H9 (cell line): ENCODE measurements around the gene TRAPPC4. TPM values are rescaled to one million over a fixed set of nuclear protein-coding genes. Genes with fewer than 3 reads are reported as not detected.
A peak's percentile ranks its signal among the peaks of the same experiment; 100 is the strongest.

Experiments used
- DNase-seq: peaks from one replicate; pipeline ENCODE4 v3.0.0-alpha.2; 2017
- H2AFZ ChIP-seq: one replicate; pipeline ENCODE4 v1.6.1; 2013; ENCODE audit warnings: mild to moderate bottlenecking, low read length, control low read depth, moderate library complexity
- H2AK5ac ChIP-seq: 2 replicates; pipeline ENCODE4 v1.6.1; 2013; ENCODE audit warnings: low read length, control low read depth, mixed read lengths; ENCODE audit not compliant: insufficient read length
- H2BK120ac ChIP-seq: one replicate; pipeline ENCODE4 v1.6.1; 2013; ENCODE audit warnings: low read depth, mild to moderate bottlenecking, low read length, control low read depth, inconsistent platforms; ENCODE audit not compliant: poor library complexity, severe bottlenecking
- H2BK12ac ChIP-seq: 2 replicates; pipeline ENCODE4 v1.6.1; 2013; ENCODE audit warnings: low read length, control low read depth, mixed read lengths, low read depth; ENCODE audit not compliant: insufficient read length
- H2BK15ac ChIP-seq: 2 replicates; pipeline ENCODE4 v1.6.1; 2013; ENCODE audit warnings: low read depth, low read length, control low read depth
- H2BK20ac ChIP-seq: one replicate; pipeline ENCODE4 v1.6.1; 2013; ENCODE audit warnings: low read depth, mild to moderate bottlenecking, low read length, control low read depth, inconsistent platforms; ENCODE audit not compliant: poor library complexity, severe bottlenecking
- H2BK5ac ChIP-seq: 2 replicates; pipeline ENCODE4 v1.6.1; 2013; ENCODE audit warnings: low read length, control low read depth, mixed read lengths; ENCODE audit not compliant: insufficient read length
- H3K14ac ChIP-seq: 2 replicates; pipeline ENCODE4 v1.6.1; 2013; ENCODE audit warnings: low read length, control low read depth; ENCODE audit not compliant: insufficient read depth
- H3K18ac ChIP-seq: 2 replicates; pipeline ENCODE4 v1.6.1; 2013; ENCODE audit warnings: low read depth, mild to moderate bottlenecking, mixed read lengths, low read length, control low read depth; ENCODE audit not compliant: insufficient read length
- H3K23ac ChIP-seq: 2 replicates; pipeline ENCODE4 v1.6.1; 2013; ENCODE audit warnings: low read length, control low read depth, mixed read lengths, low read depth; ENCODE audit not compliant: insufficient read length
- H3K23me2 ChIP-seq: 2 replicates; pipeline ENCODE4 v1.6.1; 2013; ENCODE audit warnings: low read depth, mild to moderate bottlenecking, mixed read lengths, low read length, control low read depth; ENCODE audit not compliant: insufficient read length, poor library complexity, severe bottlenecking
- H3K27ac ChIP-seq: 2 replicates; pipeline ENCODE4 v1.5.1; 2013; ENCODE audit warnings: low read length, control low read depth, mixed read lengths, low read depth; ENCODE audit not compliant: insufficient read length
- H3K27me3 ChIP-seq: 2 replicates; pipeline ENCODE4 v1.6.1; 2013; ENCODE audit warnings: low read length, control low read depth, inconsistent platforms; ENCODE audit not compliant: insufficient read depth
- H3K4ac ChIP-seq: 2 replicates; pipeline ENCODE4 v1.6.1; 2013; ENCODE audit warnings: low read depth, mild to moderate bottlenecking, control low read depth, inconsistent platforms, low read length, moderate library complexity
- H3K4me1 ChIP-seq: 2 replicates; pipeline ENCODE4 v1.6.1; 2013; ENCODE audit warnings: low read length, control low read depth, inconsistent platforms; ENCODE audit not compliant: insufficient read depth
- H3K4me2 ChIP-seq: 2 replicates; pipeline ENCODE4 v1.6.1; 2013; ENCODE audit warnings: low read length, control low read depth, mixed read lengths; ENCODE audit not compliant: insufficient read length, insufficient read depth
- H3K56ac ChIP-seq: 2 replicates; pipeline ENCODE4 v1.6.1; 2013; ENCODE audit warnings: low read depth, mild to moderate bottlenecking, mixed read lengths, low read length, control low read depth; ENCODE audit not compliant: insufficient read length
- H3K79me1 ChIP-seq: 2 replicates; pipeline ENCODE4 v1.6.1; 2013; ENCODE audit warnings: low read depth, mild to moderate bottlenecking, moderate library complexity, low read length, control low read depth, inconsistent platforms; ENCODE audit not compliant: insufficient read depth, poor library complexity, severe bottlenecking
- H3K79me2 ChIP-seq: 2 replicates; pipeline ENCODE4 v1.6.1; 2013; ENCODE audit warnings: low read length, control low read depth, inconsistent platforms; ENCODE audit not compliant: insufficient read depth
- H3K9ac ChIP-seq: 2 replicates; pipeline ENCODE4 v1.6.1; 2013; ENCODE audit warnings: low read length, control low read depth, mixed read lengths; ENCODE audit not compliant: insufficient read length; ENCODE audit errors: extremely low read depth
- H3K9me3 ChIP-seq: one replicate; pipeline ENCODE4 v1.6.1; 2013; ENCODE audit warnings: low read depth, low read length, inconsistent platforms; ENCODE audit not compliant: control insufficient read depth
- H3T11ph ChIP-seq: one replicate; pipeline ENCODE4 v1.6.1; 2013; ENCODE audit warnings: mild to moderate bottlenecking, low read length, control low read depth, inconsistent platforms
- H4K20me1 ChIP-seq: one replicate; pipeline ENCODE4 v1.6.1; 2013; ENCODE audit not compliant: control insufficient read depth, insufficient read length, insufficient read depth
- H4K5ac ChIP-seq: 2 replicates; pipeline ENCODE4 v1.6.1; 2013; ENCODE audit warnings: low read depth, mild to moderate bottlenecking, mixed read lengths, low read length, control low read depth; ENCODE audit not compliant: insufficient read length
- H4K8ac ChIP-seq: replicated peaks from 2 replicates; pipeline ENCODE4 v1.6.1; 2013; ENCODE audit warnings: low read length, control low read depth, mixed read lengths, low read depth; ENCODE audit not compliant: insufficient read length
- H4K91ac ChIP-seq: 2 replicates; pipeline ENCODE4 v1.6.1; 2013; ENCODE audit warnings: low read depth, mild to moderate bottlenecking, moderate library complexity, mixed read lengths, low read length, control low read depth; ENCODE audit not compliant: insufficient read length
- H3K27ac Mint-ChIP-seq, 3 experiments: 2 replicates in 2 of 3; 3 replicates in 1 of 3; pipeline ENCODE4 v1.8.0; 2020 to 2021; ENCODE audit warnings: mixed read lengths in 3 of 3, mild to moderate bottlenecking in 1 of 3, moderate library complexity in 1 of 3
- H3K27me3 Mint-ChIP-seq: 2 replicates; pipeline ENCODE4 v1.8.0; 2021; ENCODE audit warnings: low read depth, mild to moderate bottlenecking, moderate library complexity, mixed read lengths
- H3K36me3 Mint-ChIP-seq, 3 experiments: 2 replicates in 2 of 3; 3 replicates in 1 of 3; pipeline ENCODE4 v1.8.0; 2020 to 2021; ENCODE audit warnings: low read depth in 3 of 3, mixed read lengths in 3 of 3; ENCODE audit not compliant: insufficient read depth in 1 of 3
- H3K4me1 Mint-ChIP-seq, 2 experiments: 2 replicates each; pipeline ENCODE4 v1.8.0; 2020; ENCODE audit warnings: mixed read lengths in 2 of 2
- H3K4me3 Mint-ChIP-seq, 2 experiments: 2 replicates in 1 of 2; 3 replicates in 1 of 2; pipeline ENCODE4 v1.8.0; 2020 to 2021; ENCODE audit warnings: mild to moderate bottlenecking in 2 of 2, mixed read lengths in 2 of 2, moderate library complexity in 1 of 2
- H3K9me3 Mint-ChIP-seq, 2 experiments: 2 replicates in 1 of 2; 3 replicates in 1 of 2; pipeline ENCODE4 v1.8.0; 2020; ENCODE audit warnings: mild to moderate bottlenecking in 2 of 2, mixed read lengths in 2 of 2, moderate library complexity in 1 of 2
- WGBS: extraction: QIAGEN DNeasy Blood & Tissue Kit; methylation state at CpG from one replicate; pipeline ENCODE4 v1.1.7; 2013; ENCODE audit warnings: missing lambda C conversion rate, low lambda C conversion rate, mixed read lengths; ENCODE audit not compliant: insufficient read length; ENCODE audit errors: extremely low coverage; 5-methylcytosine and 5-hydroxymethylcytosine counted together
- total RNA-seq: library from RNA; stranded (reverse); gene quantifications from 2 replicates; pipeline ENCODE4 v1.2.1, GENCODE V29; 2021
- TF ChIP-seq, protein P1 (sequence below): fragments of 200-600 bp; sonication (generic); conservative IDR thresholded peaks from 3 replicates; pipeline ENCODE4 v1.8.0; 2021; ENCODE audit warnings: antibody characterized with exemption, mild to moderate bottlenecking

TRAPPC4 gene
- total RNA-seq, 1 experiment from 2014 or later = 82.8 TPM

DNA sequence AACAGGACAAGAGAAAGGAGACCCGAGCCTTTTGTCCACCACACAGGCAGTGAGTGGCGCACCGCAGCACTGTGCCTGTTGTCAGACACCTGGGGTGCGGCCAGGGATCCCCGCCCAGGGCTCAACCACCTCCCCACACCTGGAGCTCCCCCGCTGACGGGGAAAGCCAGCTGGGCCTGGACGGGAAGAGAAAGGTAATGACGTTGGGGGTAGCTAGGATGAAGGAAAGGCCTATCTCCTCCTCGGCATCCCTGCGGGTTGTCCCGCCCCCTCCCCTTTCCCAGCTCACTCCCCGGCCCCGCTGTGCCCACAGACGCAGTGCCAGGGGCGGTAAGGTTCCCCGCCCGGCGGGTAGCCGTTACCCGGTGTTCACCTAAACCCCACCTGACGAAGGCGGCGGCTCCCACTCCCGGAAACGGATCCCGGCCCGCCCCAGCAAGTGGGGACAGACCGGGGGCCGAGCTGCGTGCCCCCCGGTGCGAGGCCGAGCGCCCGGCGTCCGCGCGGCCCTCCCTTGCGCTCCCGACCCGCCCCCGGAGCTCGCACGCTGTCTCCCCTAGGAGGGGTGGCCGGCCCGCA, 37.9 kb downstream of the TRAPPC4 start:
- Histone ChIP-seq H2BK15ac (no peak overlapping the region), H3K9me3 (no peaks in the 10 kb centered on the region), H2AK5ac (no peak overlapping the region), H3K23me2 (peaks cover 6% of the 10 kb centered on the region), H4K20me1 (no peaks in the 10 kb centered on the region), H3K14ac (peak overlapping the region; percentile 87), H3K79me1 (peaks cover 13% of the 10 kb centered on the region), H2AFZ (no peak overlapping the region), H2BK20ac (no peak overlapping the region), H4K5ac (no peak overlapping the region), H4K8ac (no peak overlapping the region), H2BK12ac (no peak overlapping the region), H3K27me3 (0 out of 2 replicates have a peak, but pooled peaks cover 3% of the 10 kb centered on the region), H3K27ac (no peak overlapping the region), H3T11ph (no peak overlapping the region), H3K4me2 (peak overlapping the region; percentile 74), H3K9ac (peak overlapping the region; percentile 86), H4K91ac (no peak overlapping the region), H2BK120ac (no peak overlapping the region), H3K79me2 (peaks cover 10% of the 10 kb centered on the region), H3K4ac (no peak overlapping the region), H3K4me1 (no peaks in the 10 kb centered on the region; the same call in 1 of the 2 replicates), H3K56ac (no peak overlapping the region), H3K18ac (peak overlapping the region; percentile 92), H2BK5ac (no peak overlapping the region), H3K23ac (no peak overlapping the region)
- Mint-ChIP-seq H3K36me3 (peaks cover 49 to 51% (median 50%) of the 10 kb centered on the region in 3 experiments), H3K4me3 (peak overlapping the region; percentile 95 to 99), H3K4me1 (peaks cover 13 to 22% of the 10 kb centered on the region in 2 experiments), H3K9me3 (peaks cover 0 to 2% of the 10 kb centered on the region in 2 experiments; a peak in 3 of 5 replicates), H3K27ac (peak overlapping the region; percentile 96 to 99 (median 98); a peak in 6 of 7 replicates), H3K27me3 (no peaks in the 10 kb centered on the region)
- TF ChIP-seq, protein P1, sequence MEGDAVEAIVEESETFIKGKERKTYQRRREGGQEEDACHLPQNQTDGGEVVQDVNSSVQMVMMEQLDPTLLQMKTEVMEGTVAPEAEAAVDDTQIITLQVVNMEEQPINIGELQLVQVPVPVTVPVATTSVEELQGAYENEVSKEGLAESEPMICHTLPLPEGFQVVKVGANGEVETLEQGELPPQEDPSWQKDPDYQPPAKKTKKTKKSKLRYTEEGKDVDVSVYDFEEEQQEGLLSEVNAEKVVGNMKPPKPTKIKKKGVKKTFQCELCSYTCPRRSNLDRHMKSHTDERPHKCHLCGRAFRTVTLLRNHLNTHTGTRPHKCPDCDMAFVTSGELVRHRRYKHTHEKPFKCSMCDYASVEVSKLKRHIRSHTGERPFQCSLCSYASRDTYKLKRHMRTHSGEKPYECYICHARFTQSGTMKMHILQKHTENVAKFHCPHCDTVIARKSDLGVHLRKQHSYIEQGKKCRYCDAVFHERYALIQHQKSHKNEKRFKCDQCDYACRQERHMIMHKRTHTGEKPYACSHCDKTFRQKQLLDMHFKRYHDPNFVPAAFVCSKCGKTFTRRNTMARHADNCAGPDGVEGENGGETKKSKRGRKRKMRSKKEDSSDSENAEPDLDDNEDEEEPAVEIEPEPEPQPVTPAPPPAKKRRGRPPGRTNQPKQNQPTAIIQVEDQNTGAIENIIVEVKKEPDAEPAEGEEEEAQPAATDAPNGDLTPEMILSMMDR = no peak
- DNase-seq = peak; percentile 60
- WGBS = no CpG with 5 or more reads among the region's 48 CpGs
